Activated naive CD8-positive, alpha-beta T cell treated with anti-CD3 and anti-CD28 coated beads, Interleukin-2, amount 50 U/mL, for 24 hours (primary cell): ENCODE data around the gene EPHA8.

Experiments used
- ATAC-seq: fragments of 150-1000 bp; cut with Tn5 transposase; one replicate; pipeline ENCODE4 v1.10.0; 2021
- DNase-seq: peaks from one replicate; pipeline ENCODE4 v3.0.0; 2021
- H3K27ac Mint-ChIP-seq: one replicate; pipeline ENCODE4 v1.8.0; 2021; ENCODE audit warnings: mild to moderate bottlenecking, mixed read lengths
- H3K27me3 Mint-ChIP-seq: one replicate; pipeline ENCODE4 v1.8.0; 2021; ENCODE audit warnings: mixed read lengths
- H3K36me3 Mint-ChIP-seq: one replicate; pipeline ENCODE4 v1.8.0; 2021; ENCODE audit warnings: low read depth, mixed read lengths
- H3K4me1 Mint-ChIP-seq: one replicate; pipeline ENCODE4 v1.8.0; 2021; ENCODE audit warnings: mixed read lengths
- H3K4me3 Mint-ChIP-seq: one replicate; pipeline ENCODE4 v1.8.0; 2021; ENCODE audit warnings: mild to moderate bottlenecking, moderate library complexity, mixed read lengths
- H3K9me3 Mint-ChIP-seq: one replicate; pipeline ENCODE4 v1.8.0; 2021; ENCODE audit warnings: mixed read lengths

EPHA8 gene

GRCh38 chr1:22641247-22641646 is 78.0 kb downstream of the EPHA8 start:
- no peaks in the 10 kb centered on the region for H3K36me3 Mint-ChIP-seq
- no peaks in the 10 kb centered on the region for H3K9me3 Mint-ChIP-seq
- H3K4me1 Mint-ChIP-seq = no peaks in the 10 kb centered on the region
- no peak overlapping the region for H3K4me3 Mint-ChIP-seq
- DNase-seq = no peak
- no peak overlapping the region for H3K27ac Mint-ChIP-seq
- ATAC-seq = no peak
- H3K27me3 Mint-ChIP-seq = peaks cover 18% of the 10 kb centered on the region

- H3K4me1 Mint-ChIP-seq = no peaks in the 10 kb centered on the region
- no peak overlapping the region for H3K4me3 Mint-ChIP-seq
- peaks cover 15% of the 10 kb centered on the region for H3K27me3 Mint-ChIP-seq
- ATAC-seq = peak; percentile 65
- H3K36me3 Mint-ChIP-seq = no peaks in the 10 kb centered on the region
- no peaks in the 10 kb centered on the region for H3K9me3 Mint-ChIP-seq
- DNase-seq = peak; percentile 79
- no peak overlapping the region for H3K27ac Mint-ChIP-seq
Measured at GRCh38 chr1:22641906-22642636, 78.8 kb downstream of the EPHA8 start.

- no peak for DNase-seq
- Mint-ChIP-seq H3K36me3 (no peaks in the 10 kb centered on the region), H3K4me3 (no peak within 1 kb of the TSS), H3K4me1 (no peaks in the 10 kb centered on the region), H3K9me3 (no peaks in the 10 kb centered on the region), H3K27me3 (peaks cover 11% of the 10 kb centered on the region), H3K27ac (no peak within 1 kb of the TSS)
- no peak for ATAC-seq
Measured at GRCh38 chr1:22643381-22643780, 80.1 kb downstream of the EPHA8 start, which contains the start of gene C1QC. C1QC (plus strand) TSS chr1:22643633; CDS start chr1:22644024, 391 bp downstream.

DNA sequence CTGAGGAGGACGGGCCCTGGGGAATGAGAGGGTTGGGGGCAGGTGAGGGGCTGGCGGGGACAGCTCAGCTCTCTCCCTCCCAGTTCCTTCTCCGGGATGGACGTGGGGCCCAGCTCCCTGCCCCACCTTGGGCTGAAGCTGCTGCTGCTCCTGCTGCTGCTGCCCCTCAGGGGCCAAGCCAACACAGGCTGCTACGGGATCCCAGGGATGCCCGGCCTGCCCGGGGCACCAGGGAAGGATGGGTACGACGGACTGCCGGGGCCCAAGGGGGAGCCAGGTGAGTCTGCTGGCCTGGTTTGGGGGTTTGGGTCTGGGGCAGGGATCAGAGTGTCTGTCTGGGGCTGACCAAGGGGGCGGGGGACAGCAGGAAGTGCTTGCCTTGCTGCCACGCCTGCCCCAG is 80.6 kb downstream of the EPHA8 start:
- Mint-ChIP-seq H3K27me3 (peaks cover 11% of the 10 kb centered on the region), H3K4me1 (no peaks in the 10 kb centered on the region), H3K36me3 (no peaks in the 10 kb centered on the region), H3K9me3 (no peaks in the 10 kb centered on the region), H3K27ac (no peak overlapping the region), H3K4me3 (no peak overlapping the region)
- no peak for ATAC-seq
- no peak for DNase-seq

DNA sequence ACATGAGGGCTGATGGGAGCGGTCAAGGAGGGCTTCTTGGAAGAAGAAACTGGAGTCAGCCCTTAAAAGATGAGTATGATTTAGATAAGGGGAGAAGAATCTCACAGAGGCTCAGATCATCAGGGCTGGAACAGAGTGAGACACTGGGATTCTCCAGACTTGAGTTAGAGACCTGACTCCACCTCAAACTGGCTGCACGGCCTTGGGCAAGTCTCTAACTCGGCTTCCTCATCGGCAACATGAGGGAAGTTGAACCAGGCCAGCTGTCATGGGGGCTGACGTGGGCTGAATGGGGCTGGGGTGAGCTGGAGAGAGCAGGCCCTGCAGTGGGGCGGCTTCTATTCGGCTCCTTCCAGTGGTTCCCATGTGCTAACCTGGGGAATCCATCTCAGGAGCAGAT is 82.6 kb downstream of the EPHA8 start:
- Mint-ChIP-seq H3K9me3 (no peaks in the 10 kb centered on the region), H3K36me3 (no peaks in the 10 kb centered on the region), H3K4me1 (no peaks in the 10 kb centered on the region), H3K27ac (no peak overlapping the region), H3K27me3 (peaks cover 10% of the 10 kb centered on the region), H3K4me3 (no peak overlapping the region)
- DNase-seq (no peak), ATAC-seq (no peak)

GRCh38 chr1:22646384-22646783 is 83.1 kb downstream of the EPHA8 start:
- no peak overlapping the region for H3K27ac Mint-ChIP-seq
- DNase-seq (no peak), ATAC-seq (no peak)
- no peaks in the 10 kb centered on the region for H3K36me3 Mint-ChIP-seq
- H3K4me1 Mint-ChIP-seq = no peaks in the 10 kb centered on the region
- no peaks in the 10 kb centered on the region for H3K9me3 Mint-ChIP-seq
- H3K27me3 Mint-ChIP-seq = peaks cover 7% of the 10 kb centered on the region
- no peak overlapping the region for H3K4me3 Mint-ChIP-seq

DNA sequence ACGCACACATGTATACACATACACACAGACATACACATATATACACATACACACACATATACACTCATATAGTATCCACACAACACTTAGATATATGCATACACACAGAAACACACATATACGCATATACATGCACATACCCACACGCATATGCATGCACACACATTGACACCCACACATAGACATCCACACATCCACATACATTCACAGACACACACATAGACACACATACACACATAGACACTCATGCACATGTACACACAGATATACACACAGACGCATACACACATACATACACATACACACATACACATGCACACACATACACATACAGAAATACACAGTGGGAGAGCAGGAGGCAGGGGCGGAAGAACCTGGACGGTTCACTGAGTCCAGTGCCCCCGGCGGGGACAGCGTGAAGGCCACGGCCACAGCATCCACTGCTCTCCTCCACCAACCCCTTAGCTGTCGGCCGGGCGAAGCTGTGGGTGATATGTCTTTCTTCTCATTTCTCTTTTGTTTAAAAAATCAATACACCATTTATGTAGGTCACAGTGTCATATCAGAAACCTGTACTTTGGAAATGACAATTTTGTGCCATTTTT is 86.9 kb downstream of the EPHA8 start:
- ATAC-seq = no peak
- Mint-ChIP-seq H3K4me3 (no peak overlapping the region), H3K36me3 (no peaks in the 10 kb centered on the region), H3K4me1 (no peaks in the 10 kb centered on the region), H3K27me3 (peaks cover 2% of the 10 kb centered on the region), H3K9me3 (no peaks in the 10 kb centered on the region), H3K27ac (no peak overlapping the region)
- no peak for DNase-seq

DNA sequence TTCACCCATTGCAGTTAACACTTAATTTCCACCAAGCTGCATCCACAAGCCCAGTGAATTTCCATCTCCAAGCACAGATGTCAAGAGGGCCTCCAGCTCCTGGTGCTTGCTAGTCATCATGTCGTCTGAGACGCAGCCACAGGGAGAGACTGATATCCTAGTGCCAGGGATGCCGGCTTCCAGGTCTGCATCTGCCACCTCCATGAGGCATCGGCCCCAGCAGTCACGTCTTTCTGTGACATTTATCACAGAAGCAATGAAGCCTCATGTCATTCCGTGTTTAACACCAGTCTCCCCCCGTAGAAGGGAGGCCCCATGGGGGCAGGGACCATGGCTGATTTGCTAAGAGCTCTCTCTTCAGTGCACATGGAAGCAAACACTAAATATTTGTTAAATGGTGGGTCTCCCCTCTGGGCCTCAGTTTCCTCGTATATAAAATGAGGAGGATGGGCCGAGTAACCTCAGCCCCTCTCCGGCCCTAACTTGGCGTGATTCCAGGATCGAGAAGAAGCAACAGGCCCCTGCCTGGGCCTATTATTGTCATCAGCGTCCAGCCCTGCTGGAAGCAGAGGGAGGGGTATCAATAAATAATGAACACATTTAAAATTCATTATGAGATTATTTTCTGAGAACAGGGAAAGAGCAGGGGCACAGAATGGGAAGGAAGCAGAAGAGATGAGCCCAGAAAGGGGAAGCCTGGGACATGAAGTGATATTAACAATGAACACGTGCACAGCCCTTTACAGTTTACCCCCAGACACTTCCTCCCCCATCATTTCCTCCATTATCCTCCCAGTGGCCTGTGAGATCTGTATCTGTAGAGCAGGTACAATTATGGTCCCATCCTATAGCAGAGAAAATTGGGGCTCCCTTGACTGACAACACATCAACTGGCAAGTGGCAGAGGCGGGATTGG is 88.9 kb downstream of the EPHA8 start:
- DNase-seq (no peak), ATAC-seq (no peak)
- Mint-ChIP-seq H3K9me3 (no peaks in the 10 kb centered on the region), H3K27ac (no peak overlapping the region), H3K4me1 (no peaks in the 10 kb centered on the region), H3K36me3 (no peaks in the 10 kb centered on the region), H3K4me3 (no peak overlapping the region), H3K27me3 (no peaks in the 10 kb centered on the region)

DNA sequence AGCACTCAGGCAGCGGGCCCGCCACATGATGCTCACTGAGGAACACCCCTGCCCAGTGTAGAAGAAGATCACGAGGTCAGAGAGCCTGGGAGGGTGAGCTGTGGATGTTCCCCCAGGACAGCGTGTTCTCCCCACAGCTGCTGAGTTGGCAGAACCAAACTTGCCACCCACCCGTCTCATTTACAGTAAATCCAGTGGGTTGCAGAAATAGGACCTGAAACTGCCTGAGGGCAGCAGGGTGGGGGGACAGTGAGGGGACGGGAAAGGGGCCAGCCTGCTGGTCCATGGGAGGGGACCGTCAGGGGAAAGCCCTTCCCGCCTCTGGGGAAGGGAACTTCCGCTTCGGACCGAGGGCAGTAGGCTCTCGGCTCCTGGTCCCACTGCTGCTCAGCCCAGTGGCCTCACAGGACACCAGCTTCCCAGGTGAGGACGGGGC is 89.6 kb downstream of the EPHA8 start, which contains the start of gene C1QB:
C1QB (plus strand) TSS at position 356 of the 436 bp plus-strand sequence. CDS start 6,227 bp downstream, outside the sequence.
- no peak within 1 kb of the TSS for H3K4me3 Mint-ChIP-seq
- no peaks in the 10 kb centered on the region for H3K4me1 Mint-ChIP-seq
- no peak within 1 kb of the TSS for H3K27ac Mint-ChIP-seq
- H3K36me3 Mint-ChIP-seq = no peaks in the 10 kb centered on the region
- DNase-seq = no peak
- no peaks in the 10 kb centered on the region for H3K9me3 Mint-ChIP-seq
- no peak for ATAC-seq
- H3K27me3 Mint-ChIP-seq = no peaks in the 10 kb centered on the region
